WTC11 (cell line): Measurements from ENCODE around the gene TP53INP2. TPM values are rescaled to one million over a fixed set of nuclear protein-coding genes. Genes with fewer than 3 reads are reported as not detected.
A peak's percentile ranks its signal among the peaks of the same experiment; 100 is the strongest.

Source experiments
- ATAC-seq: fragments of 200-7000 bp; cut with Tn5 transposase; 2 replicates; pipeline ENCODE4 v1.10.0; 2021; ENCODE audit warnings: mild to moderate bottlenecking, moderate library complexity
- CTCF ChIA-PET: fragments of 300-600 bp; sonication (Branson Sonifier 250); formaldehyde crosslinking; loops from one replicate; lab custom pipeline; 2021; ENCODE audit warnings: antibody characterized with exemption; lab: Charles Lee
- POLR2A ChIA-PET: fragments of 350-600 bp; sonication (Branson Sonifier 250); formaldehyde crosslinking; loops from one replicate; lab custom pipeline; 2021; ENCODE audit warnings: antibody characterized with exemption; lab: Charles Lee
- DNase-seq: peaks from one replicate; pipeline ENCODE4 v3.0.0; 2021; ENCODE audit warnings: low spot score
- H3K27ac Mint-ChIP-seq: 2 replicates; pipeline ENCODE4 v1.8.0; 2021; ENCODE audit warnings: mixed read lengths
- H3K27me3 Mint-ChIP-seq: 2 replicates; pipeline ENCODE4 v1.8.0; 2021; ENCODE audit warnings: low read depth, mild to moderate bottlenecking, moderate library complexity, mixed read lengths
- H3K36me3 Mint-ChIP-seq: 2 replicates; pipeline ENCODE4 v1.8.0; 2021; ENCODE audit warnings: mixed read lengths
- H3K4me1 Mint-ChIP-seq: 2 replicates; pipeline ENCODE4 v1.8.0; 2022; ENCODE audit warnings: mixed read lengths
- H3K4me3 Mint-ChIP-seq: 2 replicates; pipeline ENCODE4 v1.8.0; 2021; ENCODE audit warnings: mild to moderate bottlenecking, moderate library complexity, mixed read lengths
- H3K9me3 Mint-ChIP-seq: 2 replicates; pipeline ENCODE4 v1.8.0; 2021; ENCODE audit warnings: mixed read lengths
- E2F1 ChIP-seq: sonication (generic); formaldehyde crosslinking; IDR thresholded peaks from 2 replicates; pipeline ENCODE4 v1.8.0; 2022; ENCODE audit warnings: mild to moderate bottlenecking, missing genetic modification reagents
- GRHL2 ChIP-seq: fragments of 250-450 bp; sonication (Bioruptor Pico); IDR thresholded peaks from 2 replicates; pipeline ENCODE4 v1.8.0; 2022; ENCODE audit warnings: mild to moderate bottlenecking, moderate library complexity; ENCODE audit not compliant: insufficient replicate concordance, severe bottlenecking
- HMGXB4 ChIP-seq: sonication (generic); formaldehyde crosslinking; IDR thresholded peaks from 2 replicates; pipeline ENCODE4 v1.8.1; 2023; ENCODE audit warnings: mild to moderate bottlenecking, moderate library complexity, missing genetic modification reagents
- JUN ChIP-seq: sonication (generic); formaldehyde crosslinking; IDR thresholded peaks from 2 replicates; pipeline ENCODE4 v1.8.0; 2023; ENCODE audit warnings: mild to moderate bottlenecking, missing genetic modification reagents
- KAT7 ChIP-seq: sonication (generic); formaldehyde crosslinking; IDR thresholded peaks from 2 replicates; pipeline ENCODE4 v1.8.1; 2023; ENCODE audit warnings: missing genetic modification reagents, mild to moderate bottlenecking, borderline replicate concordance
- MXD4 ChIP-seq: fragments of 250-450 bp; sonication (Bioruptor Pico); IDR thresholded peaks from 2 replicates; pipeline ENCODE4 v1.8.0; 2021; ENCODE audit warnings: mild to moderate bottlenecking, moderate library complexity, borderline replicate concordance
- NR1H2 ChIP-seq: sonication (generic); formaldehyde crosslinking; IDR thresholded peaks from 2 replicates; pipeline ENCODE4 v1.9.0; 2021; ENCODE audit warnings: mild to moderate bottlenecking, moderate library complexity, missing genetic modification reagents
- NR2C2 ChIP-seq: sonication (generic); formaldehyde crosslinking; IDR thresholded peaks from 2 replicates; pipeline ENCODE4 v1.8.0; 2022; ENCODE audit warnings: mild to moderate bottlenecking, missing genetic modification reagents
- NR3C1 ChIP-seq: sonication (generic); formaldehyde crosslinking; conservative IDR thresholded peaks from 2 replicates; pipeline ENCODE4 v1.8.1; 2023; ENCODE audit warnings: low read depth, mild to moderate bottlenecking, missing genetic modification reagents
- PRRX2 ChIP-seq: fragments of 250-450 bp; sonication (Bioruptor Pico); IDR thresholded peaks from 2 replicates; pipeline ENCODE4 v1.8.0; 2021; ENCODE audit warnings: mild to moderate bottlenecking
- SMAD3 ChIP-seq: sonication (generic); formaldehyde crosslinking; IDR thresholded peaks from 2 replicates; pipeline ENCODE4 v1.8.0; 2022; ENCODE audit warnings: missing genetic modification reagents, mild to moderate bottlenecking, borderline replicate concordance
- SP1 ChIP-seq: sonication (generic); formaldehyde crosslinking; conservative IDR thresholded peaks from 2 replicates; pipeline ENCODE4 v1.8.1; 2022; ENCODE audit warnings: missing genetic modification reagents
- STAT6 ChIP-seq: sonication (generic); formaldehyde crosslinking; conservative IDR thresholded peaks from 2 replicates; pipeline ENCODE4 v1.8.1; 2023; ENCODE audit warnings: mild to moderate bottlenecking, low read depth, missing genetic modification reagents, moderate library complexity
- ZBTB21 ChIP-seq: sonication (generic); formaldehyde crosslinking; IDR thresholded peaks from 2 replicates; pipeline ENCODE4 v1.8.1; 2023; ENCODE audit warnings: mild to moderate bottlenecking, missing genetic modification reagents, borderline replicate concordance
- total RNA-seq: library from RNA; stranded (reverse); gene quantifications from 3 replicates; pipeline ENCODE4 v1.2.3, GENCODE V29; 2021
- TF ChIP-seq, protein P1 (sequence below): sonication (generic); formaldehyde crosslinking; IDR thresholded peaks from 2 replicates; pipeline ENCODE4 v1.8.0; 2022; ENCODE audit warnings: mild to moderate bottlenecking, missing genetic modification reagents
- TF ChIP-seq, protein P2 (sequence below): sonication (generic); formaldehyde crosslinking; IDR thresholded peaks from 2 replicates; pipeline ENCODE4 v1.8.1; 2022; ENCODE audit warnings: missing genetic modification reagents, borderline replicate concordance
- TF ChIP-seq, protein P3 (sequence below): sonication (generic); formaldehyde crosslinking; IDR thresholded peaks from 2 replicates; pipeline ENCODE4 v1.8.0; 2022; ENCODE audit warnings: mild to moderate bottlenecking, missing genetic modification reagents
- TF ChIP-seq, protein P4 (sequence below): sonication (generic); formaldehyde crosslinking; IDR thresholded peaks from 2 replicates; pipeline ENCODE4 v1.8.1; 2023; ENCODE audit warnings: mild to moderate bottlenecking, missing genetic modification reagents, moderate library complexity
- TF ChIP-seq, protein P5 (sequence below): fragments of 200-600 bp; IDR thresholded peaks from 2 replicates; pipeline ENCODE4 v1.8.0; 2022; ENCODE audit warnings: antibody characterized with exemption

The TP53INP2 gene
- total RNA-seq, 1 experiment from 2014 or later = 4.3 TPM

GRCh38 chr20:34710861-34711574 lies 6.9 kb downstream of the TP53INP2 start:
- DNase-seq (no peak), ATAC-seq (no peak)
- Mint-ChIP-seq H3K36me3 (no peaks in the 10 kb centered on the region), H3K9me3 (no peaks in the 10 kb centered on the region), H3K4me1 (peaks cover 10% of the 10 kb centered on the region), H3K27me3 (peaks cover 43% of the 10 kb centered on the region), H3K4me3 (peak overlapping the region; percentile 77), H3K27ac (no peak overlapping the region)
- CTCF ChIA-PET = interaction anchor here (0.8 to 3.9 kb wide), 6 partner anchors 16 to 520 kb away, joined by 3 to 17 read pairs (median 4); no protein-coding TSS in a partner anchor
- POLR2A ChIA-PET = interaction anchor here (0.8 kb wide), 1 partner anchor 149 kb away, joined by 3 read pairs; no protein-coding TSS in a partner anchor
- TF ChIP-seq, protein P1, sequence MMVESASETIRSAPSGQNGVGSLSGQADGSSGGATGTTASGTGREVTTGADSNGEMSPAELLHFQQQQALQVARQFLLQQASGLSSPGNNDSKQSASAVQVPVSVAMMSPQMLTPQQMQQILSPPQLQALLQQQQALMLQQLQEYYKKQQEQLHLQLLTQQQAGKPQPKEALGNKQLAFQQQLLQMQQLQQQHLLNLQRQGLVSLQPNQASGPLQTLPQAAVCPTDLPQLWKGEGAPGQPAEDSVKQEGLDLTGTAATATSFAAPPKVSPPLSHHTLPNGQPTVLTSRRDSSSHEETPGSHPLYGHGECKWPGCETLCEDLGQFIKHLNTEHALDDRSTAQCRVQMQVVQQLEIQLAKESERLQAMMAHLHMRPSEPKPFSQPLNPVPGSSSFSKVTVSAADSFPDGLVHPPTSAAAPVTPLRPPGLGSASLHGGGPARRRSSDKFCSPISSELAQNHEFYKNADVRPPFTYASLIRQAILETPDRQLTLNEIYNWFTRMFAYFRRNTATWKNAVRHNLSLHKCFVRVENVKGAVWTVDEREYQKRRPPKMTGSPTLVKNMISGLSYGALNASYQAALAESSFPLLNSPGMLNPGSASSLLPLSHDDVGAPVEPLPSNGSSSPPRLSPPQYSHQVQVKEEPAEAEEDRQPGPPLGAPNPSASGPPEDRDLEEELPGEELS = no peak
- TF ChIP-seq NR3C1 (CRISPR knock-in tag) = no peak
- TF ChIP-seq SP1 (CRISPR knock-in tag) = no peak
- TF ChIP-seq GRHL2 = no peak
- TF ChIP-seq ZBTB21 = no peak
- TF ChIP-seq HMGXB4 (CRISPR knock-in tag) = no peak
- TF ChIP-seq, protein P2, sequence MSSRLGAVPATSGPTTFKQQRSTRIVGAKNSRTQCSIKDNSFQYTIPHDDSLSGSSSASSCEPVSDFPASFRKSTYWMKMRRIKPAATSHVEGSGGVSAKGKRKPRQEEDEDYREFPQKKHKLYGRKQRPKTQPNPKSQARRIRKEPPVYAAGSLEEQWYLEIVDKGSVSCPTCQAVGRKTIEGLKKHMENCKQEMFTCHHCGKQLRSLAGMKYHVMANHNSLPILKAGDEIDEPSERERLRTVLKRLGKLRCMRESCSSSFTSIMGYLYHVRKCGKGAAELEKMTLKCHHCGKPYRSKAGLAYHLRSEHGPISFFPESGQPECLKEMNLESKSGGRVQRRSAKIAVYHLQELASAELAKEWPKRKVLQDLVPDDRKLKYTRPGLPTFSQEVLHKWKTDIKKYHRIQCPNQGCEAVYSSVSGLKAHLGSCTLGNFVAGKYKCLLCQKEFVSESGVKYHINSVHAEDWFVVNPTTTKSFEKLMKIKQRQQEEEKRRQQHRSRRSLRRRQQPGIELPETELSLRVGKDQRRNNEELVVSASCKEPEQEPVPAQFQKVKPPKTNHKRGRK (CRISPR knock-in tag) = no peak
- TF ChIP-seq NR2C2 (CRISPR knock-in tag) = no peak
- TF ChIP-seq, protein P3, sequence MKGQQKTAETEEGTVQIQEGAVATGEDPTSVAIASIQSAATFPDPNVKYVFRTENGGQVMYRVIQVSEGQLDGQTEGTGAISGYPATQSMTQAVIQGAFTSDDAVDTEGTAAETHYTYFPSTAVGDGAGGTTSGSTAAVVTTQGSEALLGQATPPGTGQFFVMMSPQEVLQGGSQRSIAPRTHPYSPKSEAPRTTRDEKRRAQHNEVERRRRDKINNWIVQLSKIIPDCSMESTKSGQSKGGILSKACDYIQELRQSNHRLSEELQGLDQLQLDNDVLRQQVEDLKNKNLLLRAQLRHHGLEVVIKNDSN (CRISPR knock-in tag) = no peak
- no peak for TF ChIP-seq STAT6
- TF ChIP-seq JUN = no peak
- TF ChIP-seq KAT7 (CRISPR knock-in tag) = no peak
- no peak for TF ChIP-seq PRRX2 (CRISPR knock-in tag)
- TF ChIP-seq NR1H2 (CRISPR knock-in tag) = no peak
- TF ChIP-seq, protein P4, sequence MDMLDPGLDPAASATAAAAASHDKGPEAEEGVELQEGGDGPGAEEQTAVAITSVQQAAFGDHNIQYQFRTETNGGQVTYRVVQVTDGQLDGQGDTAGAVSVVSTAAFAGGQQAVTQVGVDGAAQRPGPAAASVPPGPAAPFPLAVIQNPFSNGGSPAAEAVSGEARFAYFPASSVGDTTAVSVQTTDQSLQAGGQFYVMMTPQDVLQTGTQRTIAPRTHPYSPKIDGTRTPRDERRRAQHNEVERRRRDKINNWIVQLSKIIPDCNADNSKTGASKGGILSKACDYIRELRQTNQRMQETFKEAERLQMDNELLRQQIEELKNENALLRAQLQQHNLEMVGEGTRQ = no peak
- TF ChIP-seq, protein P5, sequence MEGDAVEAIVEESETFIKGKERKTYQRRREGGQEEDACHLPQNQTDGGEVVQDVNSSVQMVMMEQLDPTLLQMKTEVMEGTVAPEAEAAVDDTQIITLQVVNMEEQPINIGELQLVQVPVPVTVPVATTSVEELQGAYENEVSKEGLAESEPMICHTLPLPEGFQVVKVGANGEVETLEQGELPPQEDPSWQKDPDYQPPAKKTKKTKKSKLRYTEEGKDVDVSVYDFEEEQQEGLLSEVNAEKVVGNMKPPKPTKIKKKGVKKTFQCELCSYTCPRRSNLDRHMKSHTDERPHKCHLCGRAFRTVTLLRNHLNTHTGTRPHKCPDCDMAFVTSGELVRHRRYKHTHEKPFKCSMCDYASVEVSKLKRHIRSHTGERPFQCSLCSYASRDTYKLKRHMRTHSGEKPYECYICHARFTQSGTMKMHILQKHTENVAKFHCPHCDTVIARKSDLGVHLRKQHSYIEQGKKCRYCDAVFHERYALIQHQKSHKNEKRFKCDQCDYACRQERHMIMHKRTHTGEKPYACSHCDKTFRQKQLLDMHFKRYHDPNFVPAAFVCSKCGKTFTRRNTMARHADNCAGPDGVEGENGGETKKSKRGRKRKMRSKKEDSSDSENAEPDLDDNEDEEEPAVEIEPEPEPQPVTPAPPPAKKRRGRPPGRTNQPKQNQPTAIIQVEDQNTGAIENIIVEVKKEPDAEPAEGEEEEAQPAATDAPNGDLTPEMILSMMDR = no peak
- TF ChIP-seq E2F1 (CRISPR knock-in tag) = no peak
- TF ChIP-seq SMAD3 (CRISPR knock-in tag) = no peak
- TF ChIP-seq MXD4 (CRISPR knock-in tag) = no peak
